Neural cell (in vitro differentiated cells): ENCODE measurements around the gene PRDM1. TPM values are rescaled to one million over a fixed set of nuclear protein-coding genes. Genes with fewer than 3 reads are reported as not detected.

Source experiments
- H2AFZ ChIP-seq: fragments of 200-600, 300-800 bp; sonication (generic), shearing (Covaris generic); 2 replicates; pipeline ENCODE4 v1.6.0; 2014; ENCODE audit warnings: low read depth, mild to moderate bottlenecking, antibody characterized with exemption, low read length, moderate library complexity
- H3F3A ChIP-seq: fragments of 200-600 bp; shearing (Covaris generic); 2 replicates; pipeline ENCODE4 v1.6.1; 2016; ENCODE audit warnings: mild to moderate bottlenecking, moderate library complexity, mixed read lengths, antibody characterized with exemption, low read length; ENCODE audit not compliant: insufficient read depth, poor library complexity, severe bottlenecking
- H3K27ac ChIP-seq: fragments of 200-600, 300-800 bp; sonication (generic), shearing (Covaris generic); 2 replicates; pipeline ENCODE4 v1.5.1; 2014; ENCODE audit warnings: mild to moderate bottlenecking, low read length, moderate library complexity
- H3K27me3 ChIP-seq: fragments of 300-800, 200-600 bp; sonication (generic), shearing (Covaris generic); 2 replicates; pipeline ENCODE4 v1.6.0; 2014; ENCODE audit warnings: mild to moderate bottlenecking, low read depth, low read length, moderate library complexity; ENCODE audit not compliant: insufficient read depth
- H3K36me3 ChIP-seq: fragments of 300-800, 200-600 bp; sonication (generic), shearing (Covaris generic); 2 replicates; pipeline ENCODE4 v1.5.1; 2014; ENCODE audit warnings: mild to moderate bottlenecking, antibody characterized with exemption, low read length, moderate library complexity; ENCODE audit not compliant: insufficient read depth
- H3K4me2 ChIP-seq: fragments of 300-800, 200-600 bp; sonication (generic), shearing (Covaris generic); 2 replicates; pipeline ENCODE4 v1.6.0; 2014; ENCODE audit warnings: mild to moderate bottlenecking, low read length
- H3K4me3 ChIP-seq: fragments of 300-800, 200-600 bp; sonication (generic), shearing (Covaris generic); 2 replicates; pipeline ENCODE4 v1.5.1; 2014; ENCODE audit warnings: mild to moderate bottlenecking, low read length, moderate library complexity
- H3K79me2 ChIP-seq: fragments of 200-600 bp; shearing (Covaris generic); replicated peaks from 2 replicates; pipeline ENCODE4 v1.6.0; 2014; ENCODE audit warnings: mild to moderate bottlenecking, low read length, moderate library complexity; ENCODE audit not compliant: insufficient read depth
- H3K9ac ChIP-seq: fragments of 300-800, 200-600 bp; sonication (generic), shearing (Covaris generic); 2 replicates; pipeline ENCODE4 v1.6.1; 2016; ENCODE audit warnings: mild to moderate bottlenecking, low read length, mixed read lengths
- H3K9me2 ChIP-seq: fragments of 200-600 bp; shearing (Covaris generic); 2 replicates; pipeline ENCODE4 v1.6.1; 2016; ENCODE audit warnings: mild to moderate bottlenecking, low read length, mixed read lengths; ENCODE audit not compliant: insufficient read depth
- H3K9me3 ChIP-seq: fragments of 200-600, 300-800 bp; sonication (generic), shearing (Covaris generic); 2 replicates; pipeline ENCODE4 v1.6.1; 2016; ENCODE audit warnings: mild to moderate bottlenecking, mixed run types, low read length, moderate library complexity, mixed read lengths
- H4K20me1 ChIP-seq: fragments of 200-600 bp; shearing (Covaris generic); 2 replicates; pipeline ENCODE4 v1.6.1; 2016; ENCODE audit warnings: mild to moderate bottlenecking, mixed run types; ENCODE audit not compliant: insufficient read depth
- EZH2 ChIP-seq: fragments of 200-600, 300-800 bp; shearing (Covaris generic), sonication (generic); IDR thresholded peaks from 2 replicates; pipeline ENCODE4 v1.6.1; 2014; ENCODE audit warnings: antibody characterized with exemption, low read length, borderline replicate concordance, mild to moderate bottlenecking; ENCODE audit not compliant: insufficient read depth, poor library complexity, severe bottlenecking
- MXI1 ChIP-seq: fragments of 450-650 bp; conservative IDR thresholded peaks from 2 replicates; pipeline ENCODE4 v1.6.1; 2014; ENCODE audit warnings: antibody characterized with exemption, mild to moderate bottlenecking; ENCODE audit not compliant: poor library complexity, severe bottlenecking
- POLR2AphosphoS5 ChIP-seq: IDR thresholded peaks from 2 replicates; pipeline ENCODE4 v1.6.1; 2012
- RAD21 ChIP-seq: fragments of 450-650 bp; conservative IDR thresholded peaks from 2 replicates; pipeline ENCODE4 v1.6.1; 2014; ENCODE audit warnings: antibody characterized with exemption, mild to moderate bottlenecking, moderate library complexity
- SMC3 ChIP-seq: fragments of 450-650 bp; conservative IDR thresholded peaks from 2 replicates; pipeline ENCODE4 v1.6.1; 2014; ENCODE audit warnings: antibody characterized with exemption, mild to moderate bottlenecking, moderate library complexity; ENCODE audit not compliant: poor library complexity
- TAF1 ChIP-seq: IDR thresholded peaks from 2 replicates; pipeline ENCODE4 v1.6.1; 2012; ENCODE audit warnings: low read depth
- polyA plus RNA-seq: library from polyadenylated mRNA; depleted of rRNA; stranded (reverse); fragments of >200 nt; gene quantifications from 2 replicates; pipeline ENCODE4 v1.2.3, GENCODE V29; 2014
- TF ChIP-seq, protein P1 (sequence below): IDR thresholded peaks from 2 replicates; pipeline ENCODE4 v1.6.1; 2012; ENCODE audit warnings: borderline replicate concordance
- TF ChIP-seq, protein P2 (sequence below): fragments of 450-650 bp; IDR thresholded peaks from 2 replicates; pipeline ENCODE4 v1.5.1; 2014; ENCODE audit warnings: antibody characterized with exemption, mild to moderate bottlenecking, moderate library complexity; ENCODE audit not compliant: poor library complexity, severe bottlenecking

The PRDM1 gene
- polyA plus RNA-seq, 1 donor from 2014 or later = 0.09 TPM

DNA sequence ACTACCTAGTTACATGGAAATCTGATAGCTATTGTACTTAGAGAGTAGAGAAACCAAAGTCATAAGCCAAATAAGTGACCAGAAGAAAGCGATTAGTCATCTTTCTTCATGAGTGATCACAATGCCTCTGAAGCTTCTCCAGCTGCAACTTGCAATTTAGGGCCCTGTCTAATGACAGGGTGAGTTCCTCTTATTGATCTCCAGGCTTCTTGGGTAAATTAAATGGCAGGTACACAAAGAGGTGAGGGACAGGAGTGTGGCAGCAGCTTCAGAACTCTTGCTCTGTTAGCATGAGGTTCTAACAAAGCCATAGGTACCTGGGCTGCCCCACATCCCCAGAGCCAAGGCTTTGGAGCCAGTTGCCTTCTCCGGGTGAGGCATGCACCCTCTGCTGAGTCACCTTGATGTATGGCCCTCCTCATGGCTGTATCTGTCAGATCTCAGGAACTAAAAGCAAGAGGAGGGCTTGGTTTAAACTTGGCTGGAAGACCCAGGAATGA is 60.8 kb downstream of the PRDM1 start:
- no peak overlapping the region for H3K4me2 ChIP-seq
- no peaks in the 10 kb centered on the region for H4K20me1 ChIP-seq
- no peak overlapping the region for H3K4me3 ChIP-seq

DNA sequence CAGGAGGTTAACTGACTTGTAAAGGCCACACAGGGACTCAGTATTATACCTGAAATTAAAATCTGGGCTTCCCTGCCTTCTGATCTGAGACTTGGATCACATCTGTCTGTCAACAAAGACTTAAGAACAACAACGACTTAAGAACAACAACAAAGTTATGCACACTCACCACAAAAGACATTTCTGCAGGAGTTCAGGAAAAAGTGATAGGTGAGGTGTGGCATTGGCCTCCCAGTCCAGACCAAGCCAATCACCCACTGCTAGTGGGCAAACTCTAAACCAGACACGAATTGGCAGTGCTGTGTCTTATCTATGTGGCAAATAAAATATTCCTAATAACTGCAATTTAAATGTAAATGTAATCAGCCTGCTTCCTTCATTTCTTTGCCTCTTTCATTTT is 61.3 kb downstream of the PRDM1 start:
- Histone ChIP-seq H3K79me2 (no peaks in the 10 kb centered on the region), H3F3A (no peaks in the 10 kb centered on the region), H3K36me3 (no peaks in the 10 kb centered on the region), H3K4me2 (no peak overlapping the region), H2AFZ (no peak overlapping the region), H3K9me2 (no peaks in the 10 kb centered on the region), H3K4me3 (no peak overlapping the region), H3K9ac (no peak overlapping the region), H3K27ac (no peak overlapping the region), H4K20me1 (no peaks in the 10 kb centered on the region), H3K9me3 (no peaks in the 10 kb centered on the region), H3K27me3 (no peaks in the 10 kb centered on the region)
- TF ChIP-seq, protein P1, sequence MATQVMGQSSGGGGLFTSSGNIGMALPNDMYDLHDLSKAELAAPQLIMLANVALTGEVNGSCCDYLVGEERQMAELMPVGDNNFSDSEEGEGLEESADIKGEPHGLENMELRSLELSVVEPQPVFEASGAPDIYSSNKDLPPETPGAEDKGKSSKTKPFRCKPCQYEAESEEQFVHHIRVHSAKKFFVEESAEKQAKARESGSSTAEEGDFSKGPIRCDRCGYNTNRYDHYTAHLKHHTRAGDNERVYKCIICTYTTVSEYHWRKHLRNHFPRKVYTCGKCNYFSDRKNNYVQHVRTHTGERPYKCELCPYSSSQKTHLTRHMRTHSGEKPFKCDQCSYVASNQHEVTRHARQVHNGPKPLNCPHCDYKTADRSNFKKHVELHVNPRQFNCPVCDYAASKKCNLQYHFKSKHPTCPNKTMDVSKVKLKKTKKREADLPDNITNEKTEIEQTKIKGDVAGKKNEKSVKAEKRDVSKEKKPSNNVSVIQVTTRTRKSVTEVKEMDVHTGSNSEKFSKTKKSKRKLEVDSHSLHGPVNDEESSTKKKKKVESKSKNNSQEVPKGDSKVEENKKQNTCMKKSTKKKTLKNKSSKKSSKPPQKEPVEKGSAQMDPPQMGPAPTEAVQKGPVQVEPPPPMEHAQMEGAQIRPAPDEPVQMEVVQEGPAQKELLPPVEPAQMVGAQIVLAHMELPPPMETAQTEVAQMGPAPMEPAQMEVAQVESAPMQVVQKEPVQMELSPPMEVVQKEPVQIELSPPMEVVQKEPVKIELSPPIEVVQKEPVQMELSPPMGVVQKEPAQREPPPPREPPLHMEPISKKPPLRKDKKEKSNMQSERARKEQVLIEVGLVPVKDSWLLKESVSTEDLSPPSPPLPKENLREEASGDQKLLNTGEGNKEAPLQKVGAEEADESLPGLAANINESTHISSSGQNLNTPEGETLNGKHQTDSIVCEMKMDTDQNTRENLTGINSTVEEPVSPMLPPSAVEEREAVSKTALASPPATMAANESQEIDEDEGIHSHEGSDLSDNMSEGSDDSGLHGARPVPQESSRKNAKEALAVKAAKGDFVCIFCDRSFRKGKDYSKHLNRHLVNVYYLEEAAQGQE = no peak
- no peak for TF ChIP-seq SMC3
- no peak for TF ChIP-seq EZH2
- TF ChIP-seq TAF1 = no peak
- no peak for TF ChIP-seq MXI1
- TF ChIP-seq POLR2AphosphoS5 = no peak
- TF ChIP-seq RAD21 = no peak
- TF ChIP-seq, protein P2, sequence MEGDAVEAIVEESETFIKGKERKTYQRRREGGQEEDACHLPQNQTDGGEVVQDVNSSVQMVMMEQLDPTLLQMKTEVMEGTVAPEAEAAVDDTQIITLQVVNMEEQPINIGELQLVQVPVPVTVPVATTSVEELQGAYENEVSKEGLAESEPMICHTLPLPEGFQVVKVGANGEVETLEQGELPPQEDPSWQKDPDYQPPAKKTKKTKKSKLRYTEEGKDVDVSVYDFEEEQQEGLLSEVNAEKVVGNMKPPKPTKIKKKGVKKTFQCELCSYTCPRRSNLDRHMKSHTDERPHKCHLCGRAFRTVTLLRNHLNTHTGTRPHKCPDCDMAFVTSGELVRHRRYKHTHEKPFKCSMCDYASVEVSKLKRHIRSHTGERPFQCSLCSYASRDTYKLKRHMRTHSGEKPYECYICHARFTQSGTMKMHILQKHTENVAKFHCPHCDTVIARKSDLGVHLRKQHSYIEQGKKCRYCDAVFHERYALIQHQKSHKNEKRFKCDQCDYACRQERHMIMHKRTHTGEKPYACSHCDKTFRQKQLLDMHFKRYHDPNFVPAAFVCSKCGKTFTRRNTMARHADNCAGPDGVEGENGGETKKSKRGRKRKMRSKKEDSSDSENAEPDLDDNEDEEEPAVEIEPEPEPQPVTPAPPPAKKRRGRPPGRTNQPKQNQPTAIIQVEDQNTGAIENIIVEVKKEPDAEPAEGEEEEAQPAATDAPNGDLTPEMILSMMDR = no peak

More for the DNA sequence above, 60.8 kb downstream of the PRDM1 start:
- no peaks in the 10 kb centered on the region for H3K9me2 ChIP-seq
- H3K27ac ChIP-seq = no peak overlapping the region
- no peaks in the 10 kb centered on the region for H3K79me2 ChIP-seq
- TF ChIP-seq EZH2 = no peak
- TF ChIP-seq, protein P2 = no peak
- no peak for TF ChIP-seq TAF1
- TF ChIP-seq, protein P1 = no peak
- H3K9me3 ChIP-seq = no peaks in the 10 kb centered on the region
- no peaks in the 10 kb centered on the region for H3F3A ChIP-seq
- H2AFZ ChIP-seq = no peak overlapping the region
- H3K27me3 ChIP-seq = no peaks in the 10 kb centered on the region
- H3K36me3 ChIP-seq = no peaks in the 10 kb centered on the region
- no peak overlapping the region for H3K9ac ChIP-seq
